DND-41 (cell line): ENCODE data around the gene NUMA1.

ENCODE experiments used
- ATAC-seq: fragments of 200-7000 bp; cut with Tn5 transposase; 3 replicates; pipeline ENCODE4 v1.9.1; 2021; ENCODE audit warnings: low read depth; ENCODE audit not compliant: insufficient read depth
- DNase-seq: peaks from one replicate; pipeline ENCODE4 v3.0.0-alpha.2; 2020
- H2AFZ ChIP-seq: 2 replicates; pipeline ENCODE4 v1.6.0; 2012; ENCODE audit warnings: low read depth, low read length
- H3K27ac ChIP-seq: 2 replicates; pipeline ENCODE4 v1.5.1; 2012; ENCODE audit warnings: low read length, inconsistent platforms
- H3K27me3 ChIP-seq: fragments of 200-600 bp; sonication (generic); 2 replicates; pipeline ENCODE4 v1.6.0; 2012; ENCODE audit warnings: low read length, mild to moderate bottlenecking, inconsistent platforms; ENCODE audit not compliant: insufficient read depth, poor library complexity
- H3K36me3 ChIP-seq: 2 replicates; pipeline ENCODE4 v1.5.1; 2012; ENCODE audit warnings: low read length, inconsistent platforms; ENCODE audit not compliant: insufficient read depth
- H3K4me1 ChIP-seq: 2 replicates; pipeline ENCODE4 v1.5.1; 2012; ENCODE audit warnings: mild to moderate bottlenecking, low read length; ENCODE audit not compliant: insufficient read depth
- H3K4me2 ChIP-seq: 2 replicates; pipeline ENCODE4 v1.6.0; 2012; ENCODE audit warnings: mild to moderate bottlenecking, moderate library complexity, low read length, inconsistent platforms; ENCODE audit not compliant: insufficient read depth
- H3K4me3 ChIP-seq, 2 experiments: fragments of 200-600 bp in 1 of 2; shearing (Covaris generic) in 1 of 2; 2 replicates each; pipeline ENCODE4 v1.5.1; 2012 to 2016; ENCODE audit warnings: inconsistent platforms in 2 of 2, low read length in 2 of 2, mild to moderate bottlenecking in 2 of 2, low read depth in 1 of 2, moderate library complexity in 1 of 2
- H3K79me2 ChIP-seq: 2 replicates; pipeline ENCODE4 v1.6.0; 2012; ENCODE audit warnings: low read length, inconsistent platforms; ENCODE audit not compliant: insufficient read depth
- H3K9ac ChIP-seq: 2 replicates; pipeline ENCODE4 v1.6.0; 2012; ENCODE audit warnings: low read depth, mild to moderate bottlenecking, inconsistent platforms, low read length, moderate library complexity
- H3K9me3 ChIP-seq: 2 replicates; pipeline ENCODE4 v1.5.1; 2012; ENCODE audit warnings: low read length, moderate library complexity, mild to moderate bottlenecking, inconsistent platforms; ENCODE audit not compliant: insufficient read depth, severe bottlenecking
- H4K20me1 ChIP-seq: 2 replicates; pipeline ENCODE4 v1.6.0; 2012; ENCODE audit warnings: low read length; ENCODE audit not compliant: insufficient read depth
- EZH2 ChIP-seq: IDR thresholded peaks from 3 replicates; pipeline ENCODE4 v1.6.1; 2012; ENCODE audit warnings: borderline replicate concordance, low read depth, mild to moderate bottlenecking, moderate library complexity, low read length, inconsistent platforms; ENCODE audit not compliant: severe bottlenecking
- TF ChIP-seq, protein P1 (sequence below): IDR thresholded peaks from 2 replicates; pipeline ENCODE4 v1.5.1; 2012; ENCODE audit warnings: borderline replicate concordance, low read length, moderate library complexity, mild to moderate bottlenecking; ENCODE audit not compliant: poor library complexity, severe bottlenecking; ENCODE audit errors: extremely low read depth

Gene NUMA1

DNA sequence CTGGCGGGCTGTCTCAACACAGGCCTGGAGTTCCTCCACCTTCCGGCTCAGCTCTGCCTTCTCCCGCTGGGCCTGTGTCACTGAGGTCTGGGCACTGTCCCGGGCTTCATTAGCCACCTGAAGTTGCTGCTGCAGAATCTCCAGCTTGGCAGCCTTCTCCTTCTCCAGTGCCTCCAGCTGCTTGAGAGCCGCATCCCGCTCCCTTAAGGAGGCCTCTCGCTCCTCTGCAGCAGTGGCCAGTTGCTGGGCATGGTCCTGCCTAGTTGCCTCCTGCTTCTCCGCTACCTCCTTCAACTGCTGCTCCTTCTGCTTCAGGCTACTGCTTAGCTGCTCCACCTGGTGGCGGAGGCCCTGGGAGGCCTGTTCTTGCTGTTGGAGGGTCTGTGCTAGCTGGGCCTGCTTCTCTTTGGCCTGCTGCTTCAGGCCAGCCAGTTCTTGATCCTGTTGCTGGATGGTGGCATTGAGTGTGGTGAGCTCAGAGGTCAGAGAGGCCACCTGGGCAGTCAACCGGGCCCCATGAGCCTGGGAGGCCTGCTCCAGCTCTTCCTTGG is 64.8 kb downstream of the NUMA1 start:
- Histone ChIP-seq H3K9ac (no peak overlapping the region), H4K20me1 (peaks cover 43% of the 10 kb centered on the region)

DNA sequence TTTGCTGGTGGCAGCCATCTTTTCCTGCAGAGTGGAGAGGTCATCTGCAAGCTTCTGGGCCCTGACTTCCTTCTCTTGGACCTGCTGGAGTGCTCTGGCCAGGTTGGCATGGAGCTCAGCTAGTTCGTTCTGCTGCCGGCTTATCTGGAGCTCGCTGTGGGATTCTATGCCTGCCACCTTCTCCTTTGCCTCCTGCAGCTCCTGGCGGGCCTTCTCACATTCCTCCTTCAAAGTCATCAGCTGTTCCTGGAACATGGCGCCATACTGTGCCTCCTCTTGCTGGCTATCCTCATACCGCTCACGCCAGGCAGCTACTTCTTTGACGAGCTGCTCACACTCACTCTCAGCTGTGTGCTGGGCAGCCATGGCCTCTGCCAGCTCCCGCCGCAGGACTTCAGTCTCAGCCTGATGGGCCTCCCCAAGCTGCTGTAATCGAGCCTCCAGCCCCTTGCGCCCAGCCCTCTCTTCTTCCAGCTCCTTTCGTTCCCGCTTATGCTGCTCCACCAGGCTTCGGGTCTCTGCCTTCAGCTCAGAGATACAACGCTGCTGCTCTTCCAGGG is 65.5 kb downstream of the NUMA1 start:
- Histone ChIP-seq H3K4me1 (no peaks in the 10 kb centered on the region), H3K4me3 (no peak overlapping the region), H3K36me3 (peaks cover 100% of the 10 kb centered on the region), H2AFZ (no peak overlapping the region), H4K20me1 (peaks cover 43% of the 10 kb centered on the region), H3K4me2 (no peak overlapping the region), H3K79me2 (no peaks in the 10 kb centered on the region), H3K27ac (no peak overlapping the region), H3K27me3 (no peaks in the 10 kb centered on the region), H3K9ac (no peak overlapping the region), H3K9me3 (no peaks in the 10 kb centered on the region)
- ATAC-seq (no peak), DNase-seq (no peak)
- no peak for TF ChIP-seq EZH2
- TF ChIP-seq, protein P1, sequence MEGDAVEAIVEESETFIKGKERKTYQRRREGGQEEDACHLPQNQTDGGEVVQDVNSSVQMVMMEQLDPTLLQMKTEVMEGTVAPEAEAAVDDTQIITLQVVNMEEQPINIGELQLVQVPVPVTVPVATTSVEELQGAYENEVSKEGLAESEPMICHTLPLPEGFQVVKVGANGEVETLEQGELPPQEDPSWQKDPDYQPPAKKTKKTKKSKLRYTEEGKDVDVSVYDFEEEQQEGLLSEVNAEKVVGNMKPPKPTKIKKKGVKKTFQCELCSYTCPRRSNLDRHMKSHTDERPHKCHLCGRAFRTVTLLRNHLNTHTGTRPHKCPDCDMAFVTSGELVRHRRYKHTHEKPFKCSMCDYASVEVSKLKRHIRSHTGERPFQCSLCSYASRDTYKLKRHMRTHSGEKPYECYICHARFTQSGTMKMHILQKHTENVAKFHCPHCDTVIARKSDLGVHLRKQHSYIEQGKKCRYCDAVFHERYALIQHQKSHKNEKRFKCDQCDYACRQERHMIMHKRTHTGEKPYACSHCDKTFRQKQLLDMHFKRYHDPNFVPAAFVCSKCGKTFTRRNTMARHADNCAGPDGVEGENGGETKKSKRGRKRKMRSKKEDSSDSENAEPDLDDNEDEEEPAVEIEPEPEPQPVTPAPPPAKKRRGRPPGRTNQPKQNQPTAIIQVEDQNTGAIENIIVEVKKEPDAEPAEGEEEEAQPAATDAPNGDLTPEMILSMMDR = no peak

More for the DNA sequence above, 64.8 kb downstream of the NUMA1 start:
- no peaks in the 10 kb centered on the region for H3K4me1 ChIP-seq
- peaks cover 100% of the 10 kb centered on the region for H3K36me3 ChIP-seq
- no peak overlapping the region for H3K4me3 ChIP-seq
- no peak overlapping the region for H3K27ac ChIP-seq
- no peaks in the 10 kb centered on the region for H3K27me3 ChIP-seq
- ATAC-seq (peak; percentile 49; the same call in 1 of the 3 replicates), DNase-seq (no peak)
- no peak overlapping the region for H3K4me2 ChIP-seq
- H3K79me2 ChIP-seq = no peaks in the 10 kb centered on the region
- no peak overlapping the region for H2AFZ ChIP-seq
- no peak for TF ChIP-seq EZH2
- TF ChIP-seq, protein P1 = peak; percentile 47
- no peaks in the 10 kb centered on the region for H3K9me3 ChIP-seq

DNA sequence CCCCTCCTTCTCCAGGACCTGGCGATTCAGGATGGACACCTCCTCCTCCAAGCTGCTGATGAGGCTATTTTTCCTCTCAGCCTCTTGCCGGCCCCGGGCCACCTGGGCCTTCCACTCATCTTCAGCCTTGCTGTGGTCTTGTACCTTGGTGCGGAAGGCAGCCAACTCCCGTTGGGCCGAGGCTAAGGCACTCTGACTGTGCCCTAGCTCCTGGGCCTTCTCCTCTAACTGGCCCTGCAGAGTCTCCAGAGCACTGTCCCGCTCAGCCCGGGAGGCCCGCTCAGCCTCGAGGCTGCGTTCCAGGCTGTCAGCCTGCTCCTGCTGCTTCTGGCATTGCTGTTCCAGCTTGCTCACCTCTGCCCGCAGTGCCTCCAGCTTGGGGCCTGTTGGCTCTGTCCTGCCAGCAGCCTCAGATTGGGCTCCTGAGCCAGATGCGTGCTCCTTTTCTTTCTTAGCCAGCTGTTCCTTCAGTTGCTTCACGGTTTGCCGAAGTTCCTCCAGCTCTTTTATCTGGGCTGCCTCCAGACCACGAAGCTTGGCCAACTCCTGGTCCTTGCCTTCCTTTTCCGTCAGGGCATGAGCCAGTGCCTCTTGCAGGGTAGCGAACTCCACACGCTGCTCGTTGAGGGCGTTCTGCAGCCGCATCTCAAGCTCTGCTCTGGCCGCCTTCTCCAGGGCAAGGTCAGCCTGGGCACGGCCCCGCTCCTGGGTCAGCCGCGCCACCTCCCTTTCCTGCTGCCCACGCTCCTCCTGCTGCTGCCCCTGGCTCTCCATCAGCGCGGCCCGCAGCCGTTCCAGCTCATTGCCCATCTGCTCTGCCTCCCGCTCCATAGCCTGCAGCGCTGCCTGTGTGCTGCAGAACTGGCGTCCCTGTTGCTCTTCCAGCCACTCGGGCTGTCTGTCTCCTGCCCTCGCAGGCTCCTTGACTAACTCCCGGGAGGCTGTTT is 66.3 kb downstream of the NUMA1 start:
- H3K27me3 ChIP-seq = no peaks in the 10 kb centered on the region
- TF ChIP-seq EZH2 = no peak
- TF ChIP-seq, protein P1 = no peak
- H3K4me3 ChIP-seq = no peak overlapping the region
- no peak overlapping the region for H2AFZ ChIP-seq
- DNase-seq (no peak), ATAC-seq (no peak)
- H3K36me3 ChIP-seq = peaks cover 100% of the 10 kb centered on the region
- no peaks in the 10 kb centered on the region for H3K4me1 ChIP-seq
- H3K4me2 ChIP-seq = no peak overlapping the region
- no peaks in the 10 kb centered on the region for H3K79me2 ChIP-seq
- no peak overlapping the region for H3K27ac ChIP-seq
- H3K9me3 ChIP-seq = no peaks in the 10 kb centered on the region
- peaks cover 50% of the 10 kb centered on the region for H4K20me1 ChIP-seq
- no peak overlapping the region for H3K9ac ChIP-seq
